ENCODE measurements around the gene DDI2. TPM values are rescaled to one million over a fixed set of nuclear protein-coding genes. Genes with fewer than 3 reads are reported as not detected.

DDI2 gene
- total and polyA plus RNA-seq, 9 of the 15 experiments (the other 6 are each of a cell fraction or from before 2014, with no cell fraction given), result 6.5 to 48.4 (median 21.2) TPM

- WGBS (ENCODE audit: insufficient coverage, low coverage, missing lambda C conversion rate), result 83% methylated on average over 1 of the region's 1 CpG
- Histone ChIP-seq H4K20me1 (replicated peaks; ENCODE audit: control insufficient read depth, insufficient read depth, low read length) (no peaks in the 10 kb centered on the region), H3K4me2 (ENCODE audit: insufficient read depth, low read length) (no peak overlapping the region), H3K36me3 (ENCODE audit: control insufficient read depth, insufficient read depth, low read length) (peaks cover 83% of the 10 kb centered on the region), H3K9me1 (ENCODE audit: control insufficient read depth, insufficient read depth, low read length) (no peaks in the 10 kb centered on the region), H3K4me3 (no peak overlapping the region), H3K27ac (ENCODE audit: extremely low read depth, low read depth, low read length) (no peak overlapping the region), H2AFZ (ENCODE audit: low read depth, low read length) (no peak overlapping the region), H3K9me3 (replicated peaks; ENCODE audit: control insufficient read depth, insufficient read depth, low read depth, low read length) (no peaks in the 10 kb centered on the region), H3K9ac (ENCODE audit: insufficient read depth in 1 of 2, low read depth in 2 of 2, low read length in 2 of 2) (no peak overlapping the region), H3K27me3 (ENCODE audit: control insufficient read depth in 2 of 2, insufficient read depth in 2 of 2, low read length in 2 of 2) (no peaks in the 10 kb centered on the region), H3K4me1 (replicated peaks in 1 of 2; ENCODE audit: control insufficient read depth in 2 of 2, insufficient read depth in 2 of 2, low read length in 2 of 2) (no peaks in the 10 kb centered on the region), H3K79me2 (ENCODE audit: control insufficient read depth, insufficient read depth, low read length) (no peaks in the 10 kb centered on the region)
- no TSS peak for BruUV-seq (replicated peaks)
- in situ Hi-C loops (cut with MboI), result no loop called here
- no peak for FAIRE-seq
- POLR2A ChIA-PET, result interaction anchor here (1.3 kb wide), 1 partner anchor 9 kb away, joined by 5 read pairs; no protein-coding TSS in a partner anchor
- DNase-seq (ENCODE audit: extremely low read depth in 1 of 4, low spot score in 3 of 4), result no peak
- CTCF ChIA-PET (ENCODE audit: low intra/inter-chr PET ratio), result interaction anchor here (0.6 kb wide), 1 partner anchor 55 kb away, joined by 5 read pairs; no protein-coding TSS in a partner anchor
- intact Hi-C loops (cut with micrococcal nuclease), result no loop called here
- no peak for ATAC-seq
- no peak for TF ChIP-seq ZBTB49 (CRISPR knock-in tag; IDR thresholded peaks at IDR 0.05; ENCODE audit: borderline replicate concordance)
- no peak for TF ChIP-seq ZNF778 (CRISPR knock-in tag; IDR thresholded peaks at IDR 0.05)
- TF ChIP-seq ZNF695 (CRISPR knock-in tag; IDR thresholded peaks at IDR 0.05), result no peak
- no peak for TF ChIP-seq COPS2 (conservative IDR thresholded peaks at IDR 0.05)
- TF ChIP-seq MYNN (IDR thresholded peaks at IDR 0.05), result no peak
- TF ChIP-seq MYNN (CRISPR knock-in tag; IDR thresholded peaks at IDR 0.05), result no peak
- TF ChIP-seq PRDM10 (IDR thresholded peaks at IDR 0.05; ENCODE audit: partially characterized antibody), result no peak
- TF ChIP-seq TRIM24 (IDR thresholded peaks at IDR 0.05), result no peak
- no peak for TF ChIP-seq RNF2 (IDR thresholded peaks at IDR 0.05)
- no peak for TF ChIP-seq FOXK2 (conservative IDR thresholded peaks at IDR 0.05 in 1 of 2, IDR thresholded peaks at IDR 0.05 in 1 of 2; ENCODE audit: low read depth in 2 of 2)
- TF ChIP-seq HMG20B (CRISPR knock-in tag; IDR thresholded peaks at IDR 0.05), result no peak
- no peak for TF ChIP-seq XRCC3 (IDR thresholded peaks at IDR 0.05)
- no peak for TF ChIP-seq MNT (conservative IDR thresholded peaks at IDR 0.05)
- no peak for TF ChIP-seq ZBTB17 (CRISPR knock-in tag; IDR thresholded peaks at IDR 0.05)
- TF ChIP-seq ZNF324 (CRISPR knock-in tag; IDR thresholded peaks at IDR 0.05), result no peak
- TF ChIP-seq TGIF2 (CRISPR knock-in tag; IDR thresholded peaks at IDR 0.05), result no peak
Measured at GRCh38 chr1:15657021-15657420, 39.8 kb downstream of the DDI2 start.
